HG03432 (cell line): Measurements from ENCODE around the gene BTRC.
A peak's percentile ranks its signal among the peaks of the same experiment; 100 is the strongest.
"Not testable (repeated sequence)": the region's sequence is repeated elsewhere in the genome, so short reads cannot be mapped to it uniquely, and the experiment has no call there.

ENCODE experiments used
- ATAC-seq: cut with Tn5 transposase; IDR thresholded peaks from one replicate; pipeline ENCODE4 v1.9.1; 2021; ENCODE audit warnings: mild to moderate bottlenecking, moderate library complexity; ENCODE audit not compliant: unreplicated experiment

BTRC gene

DNA sequence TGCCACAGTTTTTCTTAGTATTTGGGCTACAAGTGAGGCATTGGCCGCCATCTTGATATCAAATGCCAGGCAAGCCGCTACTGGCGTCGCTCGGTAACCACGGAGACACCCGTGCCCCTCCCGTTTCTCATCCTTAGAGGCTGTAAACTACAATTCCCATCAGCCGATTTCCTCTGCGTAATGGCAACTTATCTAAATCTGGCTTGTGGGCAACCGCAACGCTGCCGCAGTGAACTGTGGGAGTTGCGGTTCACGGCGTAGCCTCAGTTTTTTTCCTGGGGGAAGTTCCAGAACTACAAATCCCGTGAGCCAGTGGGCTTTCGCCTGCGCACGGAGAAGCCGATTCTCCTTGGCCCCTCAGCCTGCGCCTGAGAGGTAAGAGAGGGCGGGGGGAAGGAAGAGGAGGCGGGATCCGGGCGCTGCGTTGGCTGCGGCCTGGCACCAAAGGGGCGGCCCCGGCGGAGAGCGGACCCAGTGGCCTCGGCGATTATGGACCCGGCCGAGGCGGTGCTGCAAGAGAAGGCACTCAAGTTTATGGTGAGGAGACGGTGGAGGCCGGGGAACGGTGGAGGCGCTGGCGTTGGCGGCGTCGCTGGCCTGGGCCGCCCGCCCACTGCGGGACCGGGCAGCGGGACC lies at the start of gene BTRC:
TSS of gene BTRC (plus strand) at position 474 of the 636 bp plus-strand sequence. CDS start at position 490, 16 bp downstream.
- peak; percentile 95 for ATAC-seq

DNA sequence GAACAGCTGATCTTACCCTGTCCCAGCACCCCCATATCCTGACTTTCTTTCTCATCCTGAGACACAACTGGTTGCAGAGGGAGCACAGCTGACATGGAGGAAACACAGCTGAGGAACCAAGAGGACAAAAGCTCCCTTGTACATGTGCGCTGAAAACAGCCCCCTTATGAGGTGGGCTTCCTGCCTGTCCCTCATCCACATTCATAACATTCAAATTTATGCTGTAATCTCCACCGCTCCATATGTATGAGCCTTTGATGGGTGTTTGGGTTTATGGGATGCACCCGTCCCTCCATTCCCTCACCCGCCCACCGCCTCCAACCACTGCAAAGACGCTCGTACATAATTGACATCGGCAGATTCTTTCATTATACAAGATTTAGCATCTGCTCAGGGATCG lies 49.6 kb upstream of the BTRC start:
- no peak for ATAC-seq

DNA sequence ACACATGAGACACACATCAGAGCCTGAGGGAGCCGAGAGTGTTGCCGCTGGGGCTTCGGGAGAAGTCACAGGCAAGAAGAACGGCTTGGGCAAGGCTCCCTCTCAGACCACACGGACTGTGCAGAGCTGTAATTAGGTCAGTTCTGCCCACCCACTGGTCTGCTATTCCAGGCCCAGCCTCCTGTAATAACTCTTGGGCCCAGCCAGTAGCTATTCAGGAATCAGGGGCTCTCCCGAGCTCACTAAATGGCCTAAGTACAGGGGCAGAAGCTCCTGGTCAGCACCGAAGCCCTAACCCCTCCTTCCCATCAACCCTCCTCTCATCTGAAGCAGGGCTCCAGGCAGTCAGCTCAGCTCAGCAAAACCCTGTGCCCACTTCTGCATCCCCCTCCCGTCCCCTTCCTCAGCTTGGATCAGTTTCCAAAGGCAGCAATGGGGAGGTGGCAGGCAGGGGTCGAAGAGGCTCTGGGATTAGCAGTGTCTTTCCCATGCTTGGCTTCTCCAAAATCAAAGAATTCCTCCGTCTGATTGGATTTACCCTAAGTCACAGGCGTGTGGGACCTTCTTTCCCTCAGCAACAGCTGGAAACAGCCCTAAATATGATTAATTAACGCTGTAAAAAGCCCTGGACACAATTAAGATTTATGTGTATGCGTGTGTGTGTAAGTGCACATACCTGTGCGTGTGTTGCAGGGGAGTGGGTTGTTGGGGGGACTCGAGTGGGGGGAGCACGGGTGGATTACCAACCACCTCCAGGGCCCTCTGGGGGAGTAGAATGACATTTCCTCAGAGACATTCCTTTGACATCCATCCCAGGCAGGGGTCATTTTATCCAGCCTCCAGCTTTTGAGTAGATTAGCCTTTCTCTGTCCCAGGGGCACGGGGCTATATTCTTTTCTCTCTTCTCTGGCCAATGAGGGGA lies 48.4 kb upstream of the BTRC start:
- ATAC-seq: no peak

DNA sequence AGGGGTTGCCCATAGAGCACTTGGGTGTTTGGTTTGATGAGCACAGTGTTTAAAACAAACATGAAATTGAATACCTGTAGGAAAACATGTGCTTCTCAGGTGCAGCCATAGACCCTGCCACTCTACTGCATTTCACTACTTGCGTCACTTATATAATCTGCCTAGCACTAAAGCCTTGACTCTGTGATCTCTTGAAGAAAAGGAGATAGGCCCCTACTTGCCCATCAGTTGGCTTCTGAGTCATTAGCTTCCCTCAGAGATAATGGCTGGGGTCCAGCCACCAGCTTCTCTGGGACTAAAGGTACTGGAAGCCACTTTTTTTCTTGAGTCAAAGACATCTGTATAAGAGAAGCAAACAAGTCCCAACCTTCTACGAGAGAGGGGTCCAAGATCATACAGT lies 45.9 kb upstream of the BTRC start:
- ATAC-seq: no peak

DNA sequence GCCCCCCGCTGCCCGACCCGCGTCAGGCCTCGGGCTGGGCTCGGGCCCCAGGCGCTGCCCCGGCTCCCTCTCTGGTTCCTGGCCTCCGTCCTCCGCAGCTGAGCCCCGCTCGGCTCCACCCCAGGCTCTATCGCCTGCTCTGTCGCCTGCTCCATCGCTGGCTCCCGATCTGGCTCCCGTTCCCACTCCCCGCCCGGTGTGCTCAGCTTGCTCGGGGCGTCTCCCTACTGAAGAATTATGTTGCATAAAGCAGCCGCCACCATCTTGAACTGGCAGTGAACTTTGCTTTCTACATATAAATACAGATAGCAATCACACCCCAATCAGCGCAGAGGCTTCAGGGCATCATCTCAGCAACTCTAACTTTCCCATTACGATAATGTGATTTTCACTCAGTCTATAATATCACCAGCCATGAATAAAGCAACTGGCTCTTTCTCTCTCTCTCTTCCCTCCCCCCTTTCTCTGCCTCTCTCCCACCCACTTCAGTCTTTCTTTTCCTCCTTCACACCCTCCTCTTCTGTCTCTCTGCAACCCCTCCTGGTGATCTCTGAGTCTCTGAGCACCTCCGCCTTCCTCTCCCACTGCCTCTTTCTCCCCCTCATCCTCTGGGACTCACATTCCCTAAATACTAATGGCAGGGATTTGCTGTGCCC lies 43.3 kb upstream of the BTRC start:
- no peak for ATAC-seq

DNA sequence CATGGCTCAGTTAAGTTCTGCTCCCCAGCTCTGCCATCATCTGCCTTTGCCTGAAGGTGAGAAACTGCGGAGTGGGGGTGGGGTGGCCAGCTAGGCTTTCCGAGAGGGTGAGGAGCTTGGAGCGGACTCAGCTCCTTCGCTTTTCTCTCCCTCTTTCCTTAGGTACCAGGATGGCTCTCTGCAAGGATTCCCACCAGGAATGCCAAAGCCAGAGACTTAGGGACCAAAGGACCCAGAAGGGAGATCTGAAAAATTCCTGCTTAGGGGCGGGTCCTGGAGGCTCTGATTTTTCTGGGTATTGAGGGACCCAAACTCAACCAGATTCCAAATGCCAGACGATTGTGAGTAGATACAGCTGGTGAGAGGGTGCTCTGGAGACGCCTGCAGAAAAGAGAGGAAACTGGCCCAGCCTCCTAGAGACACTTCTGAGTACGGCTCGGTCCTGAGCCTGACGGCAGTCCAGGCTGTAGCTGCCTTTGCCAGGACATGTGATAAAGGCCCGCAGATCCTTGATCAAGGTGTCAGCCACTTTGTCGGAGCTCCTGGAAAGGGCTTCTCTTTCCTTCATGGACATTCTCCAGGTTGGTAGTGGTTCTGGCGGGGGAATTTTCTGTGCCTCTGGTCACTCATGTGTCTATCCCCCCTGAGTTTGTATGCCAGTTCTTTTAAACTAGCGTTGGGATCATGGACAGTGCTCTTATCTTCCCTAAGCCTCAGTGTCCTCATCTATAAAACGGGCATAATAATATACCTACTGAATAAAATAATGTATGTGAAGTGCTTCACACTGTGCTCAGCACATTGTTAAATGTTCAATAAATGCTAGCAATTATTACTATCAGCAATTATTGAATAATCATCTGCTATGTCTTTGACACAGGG lies 42.5 kb upstream of the BTRC start:
- ATAC-seq: no peak

DNA sequence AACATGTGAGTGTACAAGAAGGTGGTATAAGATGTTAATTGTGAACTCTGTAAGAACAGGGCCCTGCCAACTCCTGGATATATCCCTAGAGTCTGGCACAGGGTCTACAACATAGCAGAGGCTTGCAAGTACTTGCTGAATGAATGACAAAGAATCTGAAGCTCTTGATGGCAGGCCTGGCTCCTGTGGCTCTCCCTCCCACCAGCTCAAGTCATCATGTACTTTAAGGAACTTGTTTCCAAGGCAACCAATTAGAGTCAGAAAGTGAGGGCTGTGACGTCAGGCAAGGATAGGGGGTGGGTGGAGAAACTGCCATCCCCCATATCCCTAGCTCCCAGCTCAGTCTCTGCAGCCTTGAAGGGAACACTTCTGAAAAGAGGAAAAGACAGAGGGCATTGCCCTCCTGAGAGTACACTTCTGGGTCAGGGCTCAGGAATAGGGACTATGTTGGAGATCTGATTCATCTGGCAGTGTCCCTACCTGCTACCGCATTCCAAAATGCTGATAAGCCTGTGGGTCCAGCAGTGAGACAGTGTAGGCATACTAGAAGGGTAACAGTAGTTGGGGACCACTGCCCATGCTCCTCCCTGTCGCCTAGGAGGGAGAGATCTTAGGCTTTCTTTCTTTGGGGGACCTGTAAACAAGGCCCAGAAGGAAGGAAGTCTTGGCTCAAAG lies 34.6 kb upstream of the BTRC start:
- no peak for ATAC-seq

DNA sequence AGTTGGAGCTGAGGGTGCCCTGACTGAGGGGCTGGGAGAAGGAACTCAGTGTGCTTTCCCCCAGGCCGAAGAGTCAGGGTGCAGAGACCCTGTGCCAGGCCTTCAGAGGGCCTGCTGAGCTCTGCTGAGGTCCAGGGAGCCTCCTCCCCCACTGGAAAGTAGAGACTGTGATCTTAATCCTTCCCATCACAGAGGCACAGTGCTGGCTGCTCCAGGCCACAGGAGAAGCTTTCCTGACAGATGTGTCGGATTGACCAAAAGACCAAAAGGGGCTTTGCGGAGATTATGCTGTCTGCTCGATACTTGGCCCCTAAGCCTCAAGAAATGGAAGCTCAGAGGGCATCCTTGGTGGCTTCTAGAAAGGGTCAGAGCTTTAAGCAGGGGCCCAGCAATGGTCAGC lies 32.9 kb upstream of the BTRC start:
- ATAC-seq: no peak

DNA sequence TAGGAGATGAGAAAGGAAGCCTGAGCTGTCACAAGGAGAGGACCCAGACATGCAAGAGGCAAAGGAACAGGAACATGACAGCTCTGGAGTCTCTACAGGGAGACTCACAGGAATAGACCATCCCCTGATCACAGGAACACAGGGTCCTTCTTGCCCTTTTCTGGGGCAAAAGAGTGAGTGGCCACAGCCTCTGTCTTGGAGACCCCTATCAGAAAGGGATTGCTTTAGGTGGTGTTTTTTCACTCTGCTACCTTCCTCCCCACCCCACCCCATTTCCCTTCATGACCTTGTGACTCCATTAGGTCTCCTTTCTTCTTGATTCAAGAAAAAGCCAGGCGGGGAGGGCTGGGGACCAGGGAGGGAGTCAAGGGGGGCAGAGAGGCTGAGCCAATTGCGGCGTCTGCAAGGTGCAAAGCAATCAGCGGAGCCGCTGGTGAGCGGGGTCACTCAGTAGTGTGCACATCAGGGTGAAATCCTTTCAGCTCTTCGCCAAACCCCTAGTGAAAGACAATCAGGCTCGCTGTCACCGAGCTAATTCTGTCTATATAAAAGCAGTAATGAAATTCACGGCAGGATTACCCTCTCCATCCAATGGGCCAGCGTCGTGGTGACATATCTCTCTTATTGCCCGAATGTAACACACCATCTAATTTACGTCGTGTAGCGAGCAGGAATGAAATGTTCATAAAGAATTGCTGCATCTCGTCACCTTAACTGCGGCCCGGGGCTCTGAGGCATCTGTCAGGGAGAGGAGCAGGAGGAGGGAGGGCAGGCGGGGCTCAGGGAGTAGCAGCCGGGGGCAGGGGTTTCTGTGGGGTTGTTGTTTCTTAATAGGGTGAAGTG lies 31.5 kb upstream of the BTRC start:
- no peak for ATAC-seq

DNA sequence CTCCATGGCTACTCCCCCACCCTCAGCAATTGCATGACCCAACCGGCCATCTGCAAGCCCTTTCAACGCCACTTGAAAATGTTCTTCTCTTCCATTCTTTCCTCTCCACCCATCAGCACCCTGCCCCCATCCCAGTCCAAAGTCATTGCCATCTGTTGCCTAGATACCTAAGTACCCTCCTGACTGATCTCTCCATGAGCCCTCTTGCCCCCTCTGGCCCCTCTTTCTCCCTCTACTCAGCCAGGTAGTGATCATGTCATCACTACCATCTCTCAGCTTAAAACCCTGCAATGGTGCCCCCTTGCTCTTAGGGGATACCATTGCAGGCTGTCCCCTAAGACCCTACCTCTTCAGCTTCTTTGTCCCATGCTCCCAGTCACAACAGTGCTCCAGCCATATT lies 30.5 kb upstream of the BTRC start:
- no peak for ATAC-seq

DNA sequence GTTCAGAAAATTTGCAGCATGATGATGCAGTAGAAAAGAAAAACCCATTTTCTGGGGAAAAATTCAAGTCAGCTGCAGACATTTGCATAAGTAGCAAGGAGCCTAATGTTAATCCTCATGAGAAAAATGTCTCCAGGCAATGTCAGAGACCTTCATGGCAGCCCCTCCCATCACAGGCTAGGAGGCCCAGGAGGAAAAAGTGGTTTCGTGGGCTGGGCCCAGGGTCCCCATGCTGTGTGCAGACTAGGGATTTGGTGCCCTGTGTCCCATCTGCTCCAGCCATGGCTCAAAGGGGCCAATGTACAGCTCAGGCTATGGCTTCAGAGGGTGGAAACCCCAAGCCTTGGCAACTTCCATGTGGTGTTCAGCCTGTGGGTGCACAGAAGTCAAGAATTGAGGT lies 26.5 kb upstream of the BTRC start:
- not testable (repeated sequence) for ATAC-seq

DNA sequence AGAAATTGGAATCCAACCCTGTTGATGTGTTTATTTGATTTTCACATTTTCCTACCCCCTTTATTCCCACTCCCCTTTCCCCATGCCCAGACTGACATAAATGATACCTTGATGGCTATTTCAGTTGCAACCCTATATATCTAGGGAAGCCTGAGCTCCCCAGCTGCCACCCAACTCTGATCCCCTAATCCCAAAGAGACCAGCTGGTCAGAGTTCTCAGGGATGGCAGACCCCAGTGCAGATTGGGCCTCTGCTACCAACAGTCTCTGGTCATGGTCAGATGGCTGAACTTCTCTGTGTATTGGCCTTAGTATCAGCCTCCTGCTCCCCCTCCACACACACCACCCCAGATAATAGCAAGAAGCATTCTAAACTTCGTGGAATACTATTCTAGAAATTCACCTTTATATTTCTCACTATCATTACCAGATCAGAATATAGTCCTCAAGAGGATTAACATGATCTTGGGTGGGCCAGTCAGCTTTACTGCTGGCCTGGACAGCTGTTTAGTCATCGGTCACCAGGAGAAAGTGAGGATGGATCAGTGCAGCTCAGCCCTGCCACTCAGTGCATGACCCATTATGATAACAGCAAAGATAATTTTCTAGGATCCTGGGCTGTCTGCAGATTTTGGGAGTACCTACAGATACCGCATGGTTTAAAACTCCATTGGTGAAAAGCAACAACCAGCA lies 24.5 kb upstream of the BTRC start:
- no peak for ATAC-seq

DNA sequence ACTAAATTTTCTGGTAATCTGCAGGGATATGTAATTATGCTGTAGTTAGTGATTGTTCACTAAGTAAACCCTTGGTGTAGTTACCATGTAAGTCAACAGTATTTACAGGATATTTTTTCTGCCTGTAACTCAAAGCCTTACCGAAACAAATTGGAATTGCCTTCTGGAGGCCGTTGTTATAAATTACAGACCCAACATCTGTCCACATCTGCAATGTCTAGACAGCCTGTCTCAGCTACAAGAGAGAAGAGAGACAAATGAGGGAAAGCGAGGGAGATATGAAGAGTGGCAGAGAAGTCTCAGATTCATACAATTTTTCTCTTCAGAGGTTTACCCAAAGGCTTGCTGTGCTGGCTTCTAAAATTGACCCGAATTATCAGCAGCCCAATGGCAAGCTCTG lies 23.7 kb upstream of the BTRC start:
- ATAC-seq: no peak

DNA sequence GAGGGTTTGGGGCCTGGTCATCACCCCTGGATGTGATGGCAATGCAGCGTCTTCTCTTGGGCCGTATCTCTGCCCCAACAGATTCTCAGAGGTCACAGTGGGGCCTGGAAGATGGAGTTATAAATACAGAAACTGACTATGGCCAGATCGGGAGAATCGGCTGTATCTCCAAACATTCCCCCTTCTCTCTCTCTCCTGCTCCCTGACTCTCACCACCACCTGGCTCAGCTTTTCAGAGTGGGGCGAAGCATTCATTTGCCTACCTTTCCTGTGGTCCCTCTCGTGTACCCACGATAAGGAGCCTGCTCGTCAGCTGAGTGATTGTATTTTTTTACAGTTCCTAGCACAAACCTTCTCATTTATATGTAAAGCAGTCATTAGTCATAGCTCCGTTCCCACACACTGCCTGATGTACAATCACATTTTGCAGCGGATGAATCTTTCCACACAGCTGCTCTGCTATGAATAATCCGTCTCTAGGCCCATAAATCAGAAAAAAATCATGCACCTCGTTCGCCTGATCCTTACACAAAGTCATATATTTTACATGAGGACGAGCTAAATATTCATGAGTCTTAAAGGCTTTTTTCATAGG lies 23.2 kb upstream of the BTRC start:
- no peak for ATAC-seq

DNA sequence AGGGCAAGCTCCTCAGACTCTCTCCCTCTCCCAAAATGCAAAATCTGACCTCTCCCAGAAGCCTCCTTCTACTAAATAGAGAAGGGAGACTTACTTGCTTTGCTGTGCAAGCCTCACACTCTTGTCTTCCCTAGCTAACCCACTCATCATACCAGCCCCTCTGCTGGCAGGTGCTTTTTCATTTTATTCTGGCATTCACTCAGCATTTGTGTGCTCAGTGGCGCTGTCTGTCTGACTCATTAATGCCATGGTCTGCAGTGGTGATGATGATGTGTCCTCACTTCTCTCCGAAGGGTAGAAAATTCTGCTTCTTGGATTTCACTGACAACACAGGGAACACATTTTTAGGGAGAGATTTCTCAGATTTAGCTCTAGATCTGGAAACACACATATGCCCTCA lies 22.0 kb upstream of the BTRC start:
- ATAC-seq: no peak

DNA sequence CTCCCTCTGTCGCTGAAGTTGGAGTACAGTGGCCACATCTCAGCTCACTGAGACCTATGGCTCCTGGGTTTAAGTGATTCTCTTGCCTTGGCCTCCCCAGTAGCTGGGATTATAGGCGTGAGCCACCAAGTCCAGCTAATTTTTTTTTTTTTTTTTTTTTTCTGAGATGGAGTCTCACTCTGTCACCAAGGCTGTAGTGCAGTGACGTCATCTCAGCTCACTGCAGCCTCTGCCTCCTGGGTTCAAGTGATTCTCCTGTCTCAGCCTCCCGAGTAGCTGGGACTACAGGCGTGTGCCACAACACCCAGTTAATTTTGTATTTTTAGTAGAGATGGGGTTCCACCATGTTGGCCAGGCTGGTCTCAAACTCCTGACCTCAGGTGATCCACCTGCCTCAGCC lies 19.7 kb upstream of the BTRC start:
- ATAC-seq: not testable (repeated sequence)

DNA sequence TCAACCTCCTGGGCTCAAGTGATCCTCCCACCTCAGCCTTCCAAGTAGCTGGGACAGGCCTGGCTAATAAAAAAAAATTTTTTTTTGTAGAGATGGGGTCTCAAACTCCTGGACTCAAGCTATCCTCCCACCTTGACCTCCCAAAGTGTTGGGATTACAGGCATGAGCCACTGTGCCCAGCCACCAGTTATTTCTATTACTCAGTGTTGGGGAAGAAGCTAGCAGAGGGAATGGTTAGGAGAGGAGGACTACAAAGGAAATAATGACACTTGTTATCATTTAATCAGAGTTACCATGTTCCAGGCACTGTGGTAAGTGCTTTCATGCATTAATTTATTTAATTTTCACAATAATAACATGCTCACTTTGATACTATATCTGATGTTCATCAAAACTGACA lies 17.6 kb upstream of the BTRC start:
- no peak for ATAC-seq

DNA sequence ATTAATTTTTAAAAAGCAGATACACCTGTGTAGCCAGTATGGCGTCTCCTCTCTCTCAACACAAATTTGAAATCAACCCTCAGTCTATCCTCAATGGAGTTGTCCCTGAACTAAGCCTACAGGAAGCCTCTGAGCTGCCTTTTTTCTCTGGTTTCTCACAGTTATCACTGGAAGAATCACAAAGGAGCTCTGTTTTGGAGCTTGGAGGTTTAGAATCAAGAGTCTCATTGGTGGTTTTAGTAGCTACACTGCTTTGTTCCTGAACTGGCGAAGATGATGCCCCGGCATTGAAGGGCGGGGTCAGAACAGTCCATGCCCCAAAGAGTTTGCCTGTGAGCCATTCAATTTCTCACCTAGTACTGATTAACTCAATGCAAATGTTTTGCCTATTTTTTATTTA lies 16.1 kb upstream of the BTRC start:
- ATAC-seq: no peak
